HepG2 (cell line): ENCODE results near the gene NRBP1. TPM values are rescaled to one million over a fixed set of nuclear protein-coding genes. Genes with fewer than 3 reads are reported as not detected.

ENCODE experiments used
- ATF4 ChIP-seq, 2 experiments: fragments of 450-650 bp in 1 of 2; sonication (generic) in 1 of 2; formaldehyde crosslinking; IDR thresholded peaks; 2 replicates each; pipeline versions ENCODE4 v1.5.0 to v1.8.0; 2020 to 2022; ENCODE audit warnings: mild to moderate bottlenecking in 1 of 2, missing genetic modification reagents in 1 of 2
- CBX5 ChIP-seq: sonication (generic); formaldehyde crosslinking; IDR thresholded peaks from 2 replicates; pipeline ENCODE4 v1.4.0; 2020; ENCODE audit warnings: missing genetic modification reagents, borderline replicate concordance
- ELF1 ChIP-seq: sonication (generic); formaldehyde crosslinking; IDR thresholded peaks from 2 replicates; pipeline ENCODE4 v1.4.0; 2020; ENCODE audit warnings: missing genetic modification reagents
- GABPB1 ChIP-seq: IDR thresholded peaks from 2 replicates; pipeline ENCODE4 v1.6.1; 2016; ENCODE audit warnings: mild to moderate bottlenecking, missing genetic modification reagents, moderate library complexity, missing compliant biosample characterization
- HIVEP1 ChIP-seq: sonication (generic); formaldehyde crosslinking; IDR thresholded peaks from 2 replicates; pipeline ENCODE4 v1.4.0; 2020; ENCODE audit warnings: mild to moderate bottlenecking, missing genetic modification reagents
- IKZF4 ChIP-seq: sonication (generic); formaldehyde crosslinking; IDR thresholded peaks from 2 replicates; pipeline ENCODE4 v1.5.1; 2020; ENCODE audit warnings: borderline replicate concordance, mild to moderate bottlenecking, low read depth, missing genetic modification reagents; ENCODE audit errors: not compliant biosample characterization
- MLLT10 ChIP-seq: sonication (generic); formaldehyde crosslinking; IDR thresholded peaks from 2 replicates; pipeline ENCODE4 v1.4.0; 2020; ENCODE audit warnings: missing genetic modification reagents
- MXD4 ChIP-seq: IDR thresholded peaks from 2 replicates; pipeline ENCODE4 v1.6.1; 2016; ENCODE audit warnings: mild to moderate bottlenecking, missing biosample characterization, missing genetic modification reagents
- PAWR ChIP-seq: sonication (generic); formaldehyde crosslinking; IDR thresholded peaks from 2 replicates; pipeline ENCODE4 v1.4.0; 2020; ENCODE audit warnings: missing genetic modification reagents, mild to moderate bottlenecking, borderline replicate concordance
- PHB2 ChIP-seq: fragments of 450-650 bp; IDR thresholded peaks from 2 replicates; pipeline ENCODE4 v1.6.1; 2018; ENCODE audit not compliant: partially characterized antibody
- PHF5A ChIP-seq: IDR thresholded peaks from one replicate; pipeline ENCODE4 v1.6.1; 2018; ENCODE audit warnings: low read depth, missing genetic modification reagents; ENCODE audit not compliant: unreplicated experiment
- RFXAP ChIP-seq: sonication (generic); formaldehyde crosslinking; IDR thresholded peaks from 2 replicates; pipeline ENCODE4 v1.4.0; 2020; ENCODE audit warnings: missing genetic modification reagents, borderline replicate concordance
- SALL1 ChIP-seq: sonication (generic); formaldehyde crosslinking; IDR thresholded peaks from 2 replicates; pipeline ENCODE4 v1.8.0; 2022; ENCODE audit warnings: mild to moderate bottlenecking, missing genetic modification reagents
- ZNF224 ChIP-seq: sonication (generic); formaldehyde crosslinking; IDR thresholded peaks from 2 replicates; pipeline ENCODE4 v1.5.0; 2020; ENCODE audit warnings: mild to moderate bottlenecking, missing genetic modification reagents
- ZNF569 ChIP-seq: sonication (generic); formaldehyde crosslinking; IDR thresholded peaks from 2 replicates; pipeline ENCODE4 v1.5.0; 2020; ENCODE audit warnings: mild to moderate bottlenecking, missing genetic modification reagents, moderate library complexity, borderline replicate concordance
- ZNF615 ChIP-seq: sonication (generic); formaldehyde crosslinking; IDR thresholded peaks from 2 replicates; pipeline ENCODE4 v1.5.0; 2020; ENCODE audit warnings: mild to moderate bottlenecking, missing genetic modification reagents, borderline replicate concordance
- ZSCAN29 ChIP-seq: sonication (generic); formaldehyde crosslinking; conservative IDR thresholded peaks from 2 replicates; pipeline ENCODE4 v1.4.0; 2020; ENCODE audit warnings: mild to moderate bottlenecking, missing genetic modification reagents
- polyA plus RNA-seq, 8 experiments: library from polyadenylated mRNA; depleted of rRNA in 3 of 8; stranded (reverse) in 7 of 8; unstranded in 1 of 8; fragments of >200 nt; fragmentation: Illumina TruSeq in 4 of 8; extraction: Trizol in 4 of 8; gene quantifications; 2 replicates each; pipeline versions ENCODE4 v1.2.1 to v1.2.3, GENCODE V29; 2011 to 2016; ENCODE audit warnings: low read depth in 4 of 8, missing spikeins in 1 of 8, mixed read lengths in 1 of 8; ENCODE audit not compliant: insufficient read depth in 1 of 8
- total RNA-seq, 5 experiments: library from RNA; depleted of rRNA; stranded (reverse); fragments of >200 nt; fragmentation: Illumina TruSeq; extraction: Trizol; gene quantifications; 2 replicates each; pipeline ENCODE4 v1.2.3, GENCODE V29; 2016; ENCODE audit warnings: low read depth in 1 of 5
- TF ChIP-seq, protein P1 (sequence below): sonication (generic); formaldehyde crosslinking; IDR thresholded peaks from 2 replicates; pipeline ENCODE4 v1.4.0; 2020; ENCODE audit warnings: missing genetic modification reagents
- TF ChIP-seq, protein P2 (sequence below): sonication (generic); formaldehyde crosslinking; IDR thresholded peaks from 2 replicates; pipeline ENCODE4 v1.4.0; 2020; ENCODE audit warnings: missing genetic modification reagents
- TF ChIP-seq, protein P3 (sequence below): sonication (generic); formaldehyde crosslinking; IDR thresholded peaks from 2 replicates; pipeline ENCODE4 v1.8.0; 2022; ENCODE audit warnings: mild to moderate bottlenecking, missing genetic modification reagents

The NRBP1 gene
- total and polyA plus RNA-seq, 2 of the 13 experiments (the other 11 are each of a cell fraction or from before 2014, with no cell fraction given): 165 to 240 TPM

DNA sequence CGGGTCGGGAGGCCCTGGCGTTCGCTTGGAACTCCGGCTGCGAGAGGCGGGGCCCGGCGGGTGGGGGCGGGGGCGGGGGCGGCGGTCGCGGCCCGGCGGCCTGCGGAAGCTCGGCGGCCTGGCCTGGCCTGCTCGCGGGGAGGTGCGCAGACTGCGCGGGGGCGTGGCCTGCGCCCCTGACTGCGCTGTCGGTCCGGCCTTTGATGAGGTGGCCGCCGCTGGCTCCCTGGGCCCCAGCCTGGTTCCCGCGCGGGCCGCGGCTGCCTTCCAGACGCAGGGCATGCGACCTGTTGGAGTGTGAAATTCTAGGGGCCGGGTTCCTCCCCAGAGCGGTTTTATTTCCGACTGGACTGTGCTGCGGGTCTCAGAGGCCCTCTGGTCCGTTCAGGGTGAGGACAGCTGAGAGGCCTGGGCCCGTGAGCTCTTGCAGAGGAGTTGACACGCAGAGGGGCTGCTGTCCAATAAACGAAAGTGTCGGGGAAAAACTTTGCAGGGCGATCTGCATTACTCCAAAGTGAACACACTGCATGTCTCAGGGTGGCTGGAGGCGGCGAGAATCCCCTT is 629 bp downstream of the NRBP1 start (continued):
- TF ChIP-seq IKZF4 (no peak), MLLT10 (CRISPR knock-in tag) (no peak), ELF1 (CRISPR knock-in tag) (no peak), PAWR (CRISPR knock-in tag) (peak; percentile 95; the same call in 1 of the 2 replicates), PHB2 (no peak), SALL1 (CRISPR knock-in tag) (peak; percentile 77; the same call in 1 of the 2 replicates), ZNF615 (CRISPR knock-in tag) (no peak), ZNF569 (no peak), MXD4 (peak; percentile 38; the same call in 1 of the 2 replicates), CBX5 (no peak), ZNF224 (CRISPR knock-in tag) (no peak), ZSCAN29 (CRISPR knock-in tag) (no peak; the same call in none of the 2 replicates), ATF4 (CRISPR knock-in tag; IDR thresholded peaks at IDR 0.05) (no peak), RFXAP (no peak; the same call in 1 of the 2 replicates), GABPB1 (CRISPR knock-in tag) (no peak; the same call in 1 of the 2 replicates), HIVEP1 (CRISPR knock-in tag) (no peak), PHF5A (no peak)
- TF ChIP-seq, protein P1, sequence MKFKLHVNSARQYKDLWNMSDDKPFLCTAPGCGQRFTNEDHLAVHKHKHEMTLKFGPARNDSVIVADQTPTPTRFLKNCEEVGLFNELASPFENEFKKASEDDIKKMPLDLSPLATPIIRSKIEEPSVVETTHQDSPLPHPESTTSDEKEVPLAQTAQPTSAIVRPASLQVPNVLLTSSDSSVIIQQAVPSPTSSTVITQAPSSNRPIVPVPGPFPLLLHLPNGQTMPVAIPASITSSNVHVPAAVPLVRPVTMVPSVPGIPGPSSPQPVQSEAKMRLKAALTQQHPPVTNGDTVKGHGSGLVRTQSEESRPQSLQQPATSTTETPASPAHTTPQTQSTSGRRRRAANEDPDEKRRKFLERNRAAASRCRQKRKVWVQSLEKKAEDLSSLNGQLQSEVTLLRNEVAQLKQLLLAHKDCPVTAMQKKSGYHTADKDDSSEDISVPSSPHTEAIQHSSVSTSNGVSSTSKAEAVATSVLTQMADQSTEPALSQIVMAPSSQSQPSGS (CRISPR knock-in tag): 0 out of 2 replicates have a peak, but pooled peaks have one; percentile 5
- TF ChIP-seq, protein P2, sequence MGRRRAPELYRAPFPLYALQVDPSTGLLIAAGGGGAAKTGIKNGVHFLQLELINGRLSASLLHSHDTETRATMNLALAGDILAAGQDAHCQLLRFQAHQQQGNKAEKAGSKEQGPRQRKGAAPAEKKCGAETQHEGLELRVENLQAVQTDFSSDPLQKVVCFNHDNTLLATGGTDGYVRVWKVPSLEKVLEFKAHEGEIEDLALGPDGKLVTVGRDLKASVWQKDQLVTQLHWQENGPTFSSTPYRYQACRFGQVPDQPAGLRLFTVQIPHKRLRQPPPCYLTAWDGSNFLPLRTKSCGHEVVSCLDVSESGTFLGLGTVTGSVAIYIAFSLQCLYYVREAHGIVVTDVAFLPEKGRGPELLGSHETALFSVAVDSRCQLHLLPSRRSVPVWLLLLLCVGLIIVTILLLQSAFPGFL (CRISPR knock-in tag): peak; percentile 74; the same call in 1 of the 2 replicates
- TF ChIP-seq, protein P3, sequence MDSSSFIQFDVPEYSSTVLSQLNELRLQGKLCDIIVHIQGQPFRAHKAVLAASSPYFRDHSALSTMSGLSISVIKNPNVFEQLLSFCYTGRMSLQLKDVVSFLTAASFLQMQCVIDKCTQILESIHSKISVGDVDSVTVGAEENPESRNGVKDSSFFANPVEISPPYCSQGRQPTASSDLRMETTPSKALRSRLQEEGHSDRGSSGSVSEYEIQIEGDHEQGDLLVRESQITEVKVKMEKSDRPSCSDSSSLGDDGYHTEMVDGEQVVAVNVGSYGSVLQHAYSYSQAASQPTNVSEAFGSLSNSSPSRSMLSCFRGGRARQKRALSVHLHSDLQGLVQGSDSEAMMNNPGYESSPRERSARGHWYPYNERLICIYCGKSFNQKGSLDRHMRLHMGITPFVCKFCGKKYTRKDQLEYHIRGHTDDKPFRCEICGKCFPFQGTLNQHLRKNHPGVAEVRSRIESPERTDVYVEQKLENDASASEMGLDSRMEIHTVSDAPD (CRISPR knock-in tag): no peak
